Measurements from ENCODE around the gene FGF16.

- TF ChIP-seq CTCF (IDR thresholded peaks at IDR 0.05; ENCODE audit: borderline replicate concordance, extremely low read depth, low read length, poor library complexity, severe bottlenecking) (no peak), EZH2 (IDR thresholded peaks at IDR 0.05; ENCODE audit: borderline replicate concordance, low read depth, low read length, severe bottlenecking) (no peak)
These were observed 36.9 kb downstream of the FGF16 start for GRCh38 chrX:77484045-77484444.

All from DND-41 (cell line).